Measurements from ENCODE around the gene ANGPT4.
A peak's percentile ranks its signal among the peaks of the same experiment; 100 is the strongest.
"Not testable (repeated sequence)": the region's sequence is repeated elsewhere in the genome, so short reads cannot be mapped to it uniquely, and the experiment has no call there.

ANGPT4 gene

DNA sequence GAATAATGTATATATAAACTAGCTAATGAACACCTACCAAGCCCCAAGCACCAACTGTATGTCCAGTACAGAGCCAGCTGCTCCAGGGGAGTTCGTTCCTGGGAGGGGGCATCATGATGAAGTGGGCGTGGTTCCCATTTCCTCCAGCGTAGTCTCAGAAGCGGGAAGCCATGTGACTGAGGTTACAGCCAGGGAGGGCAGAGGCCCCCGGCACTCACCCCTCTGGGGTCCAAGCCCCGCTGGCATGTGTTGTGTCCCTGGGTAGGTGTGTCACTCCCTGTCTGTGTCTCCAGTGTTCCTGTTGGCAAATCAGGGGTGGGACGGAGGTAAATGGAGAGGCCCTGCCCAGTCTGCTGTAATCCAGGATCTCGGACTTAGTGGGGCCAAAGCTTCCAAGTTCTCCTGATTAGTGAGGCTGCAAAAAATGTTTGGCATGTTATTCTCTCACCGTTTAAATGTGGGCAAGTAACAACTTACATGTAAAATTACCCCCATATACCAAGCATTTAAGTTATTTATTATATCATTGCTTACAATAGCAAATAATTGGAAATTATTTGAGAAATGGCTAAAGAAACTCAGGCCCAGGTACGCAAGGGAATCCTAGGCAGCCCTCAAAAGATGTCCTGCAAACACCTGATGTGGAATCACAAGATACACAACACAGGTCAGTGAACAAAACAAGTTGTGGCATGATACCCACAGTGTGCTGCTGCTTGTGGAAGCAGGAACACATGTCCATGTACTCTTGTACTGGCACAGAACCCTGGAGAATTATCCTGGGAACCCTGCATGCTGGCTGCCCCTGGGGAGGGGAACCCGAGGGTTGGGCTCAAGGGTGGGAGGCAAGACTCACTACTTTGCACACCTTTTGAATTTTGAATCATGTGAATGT, 60.4 kb downstream of the ANGPT4 start:
- no peak for DNase-seq (ENCODE audit: low read depth)
- no peak overlapping the region for H3K4me3 ChIP-seq (ENCODE audit: low read depth, low read length)

DNA sequence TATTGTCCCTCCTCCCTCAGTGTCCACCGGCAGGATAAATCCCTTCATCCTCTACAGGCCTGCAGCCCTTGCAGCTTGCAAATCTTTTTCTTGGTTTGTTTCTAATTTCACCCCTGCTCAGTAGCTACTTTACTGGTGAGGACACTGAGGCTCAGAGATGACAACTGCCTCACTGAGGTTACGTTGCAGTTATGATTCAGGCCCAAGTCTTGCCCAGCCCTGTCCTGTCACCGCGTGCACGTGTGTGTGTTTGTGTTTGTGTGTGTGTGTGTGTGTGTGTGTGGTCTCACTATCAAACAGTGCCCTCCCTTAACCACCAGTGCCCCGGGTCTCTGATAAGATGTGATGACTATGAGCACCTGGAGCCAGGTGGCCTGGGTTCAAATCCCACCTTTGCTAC, 61.5 kb downstream of the ANGPT4 start:
- DNase-seq (ENCODE audit: low read depth) = no peak
- H3K4me3 ChIP-seq (ENCODE audit: low read depth, low read length) = no peak overlapping the region

DNA sequence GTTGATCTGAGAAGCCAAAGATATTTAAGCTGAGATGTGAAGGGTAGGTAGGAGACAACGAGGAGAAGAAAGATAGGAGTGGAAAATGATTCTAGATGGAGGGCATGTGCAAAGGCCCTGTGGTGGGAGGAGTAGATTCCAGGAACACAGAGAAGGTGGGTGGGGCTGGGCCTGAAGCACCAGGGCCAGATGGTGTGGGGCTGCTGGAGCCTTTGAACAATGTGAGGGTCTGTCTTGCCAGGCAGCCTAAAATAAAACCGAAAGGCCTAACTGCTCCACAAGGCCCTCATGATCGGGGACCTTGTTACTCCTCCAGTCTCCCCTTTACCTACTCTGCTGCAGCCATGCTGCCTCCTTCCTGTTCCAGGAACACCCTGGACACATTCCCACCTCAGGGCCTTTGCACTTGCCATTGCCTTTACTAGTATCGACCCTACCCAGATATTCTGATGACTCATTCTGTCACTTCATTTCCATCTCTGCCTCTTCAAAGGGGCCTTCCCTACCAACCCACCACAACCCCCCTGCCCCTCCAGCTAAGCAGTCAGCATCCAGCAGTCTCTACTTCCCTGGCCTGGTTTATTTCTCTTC, 62.6 kb downstream of the ANGPT4 start:
- DNase-seq (ENCODE audit: low read depth) = no peak

DNA sequence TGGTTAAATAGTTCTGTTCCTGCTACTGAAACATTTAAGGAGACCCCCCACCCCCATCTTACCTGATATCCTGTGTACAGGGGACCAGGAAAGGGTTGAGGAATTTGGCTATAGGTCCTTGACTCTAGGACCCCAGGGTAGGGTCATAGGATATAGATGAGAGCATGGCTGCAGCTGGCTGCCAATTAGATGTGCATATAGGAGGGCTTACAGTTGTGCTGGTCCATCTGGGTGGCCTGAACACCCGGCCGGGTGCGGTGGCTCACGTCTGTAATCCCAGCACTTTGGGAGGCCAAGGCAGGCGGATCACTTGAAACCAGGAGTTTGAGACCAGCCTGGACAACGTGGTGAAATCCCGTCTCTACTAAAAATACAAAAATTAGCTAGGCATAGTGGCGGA, 67.4 kb downstream of the ANGPT4 start:
- H3K4me3 ChIP-seq (ENCODE audit: low read depth, low read length); DNase-seq (ENCODE audit: low read depth): not testable (repeated sequence)

More for the DNA sequence above, 62.6 kb downstream of the ANGPT4 start:
- H3K4me3 ChIP-seq (ENCODE audit: low read depth, low read length) = no peak overlapping the region

DNA sequence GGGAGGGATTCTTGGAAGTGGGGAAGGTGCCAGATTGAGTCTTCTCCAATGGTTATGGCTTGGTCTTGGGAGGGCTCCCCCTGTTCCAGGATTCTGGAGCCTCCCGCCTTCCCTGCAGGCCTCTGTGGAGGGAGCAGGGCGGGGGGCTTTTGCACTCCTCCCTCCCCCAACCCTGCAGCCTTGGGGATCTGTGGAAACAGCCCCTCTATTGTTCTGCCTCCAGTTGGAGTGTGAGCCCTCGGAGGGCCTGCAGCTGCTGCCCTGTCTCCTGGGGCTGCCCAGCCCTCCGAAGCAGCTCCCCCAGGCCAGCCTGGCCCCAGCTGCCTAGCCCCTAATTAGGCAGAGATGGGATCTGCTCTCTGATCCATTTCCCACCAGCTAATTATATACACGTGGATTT, 67.9 kb downstream of the ANGPT4 start:
- no peak overlapping the region for H3K4me3 ChIP-seq (ENCODE audit: low read depth, low read length)
- DNase-seq (ENCODE audit: low read depth) = no peak

DNA sequence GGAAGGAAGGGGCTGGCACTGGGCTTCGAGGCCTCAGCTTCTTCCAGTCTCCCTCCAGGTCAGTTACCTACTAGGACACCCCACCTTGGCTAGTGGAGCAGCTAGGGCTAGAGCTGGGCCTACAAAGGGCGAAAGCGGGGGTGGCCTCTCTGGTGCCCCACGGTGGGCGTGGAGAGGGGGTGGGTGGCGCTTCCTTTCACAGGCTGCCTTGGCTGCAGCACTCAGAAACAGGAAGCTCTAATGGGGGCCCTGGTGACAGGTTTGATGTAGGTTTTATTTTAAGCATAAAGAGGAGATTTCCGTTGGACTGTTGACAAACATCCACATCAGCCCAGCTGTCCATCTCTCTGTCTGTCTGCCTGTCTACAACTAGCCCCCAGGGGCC, 69.2 kb downstream of the ANGPT4 start:
- DNase-seq (ENCODE audit: low read depth) = no peak
- no peak overlapping the region for H3K4me3 ChIP-seq (ENCODE audit: low read depth, low read length)

DNA sequence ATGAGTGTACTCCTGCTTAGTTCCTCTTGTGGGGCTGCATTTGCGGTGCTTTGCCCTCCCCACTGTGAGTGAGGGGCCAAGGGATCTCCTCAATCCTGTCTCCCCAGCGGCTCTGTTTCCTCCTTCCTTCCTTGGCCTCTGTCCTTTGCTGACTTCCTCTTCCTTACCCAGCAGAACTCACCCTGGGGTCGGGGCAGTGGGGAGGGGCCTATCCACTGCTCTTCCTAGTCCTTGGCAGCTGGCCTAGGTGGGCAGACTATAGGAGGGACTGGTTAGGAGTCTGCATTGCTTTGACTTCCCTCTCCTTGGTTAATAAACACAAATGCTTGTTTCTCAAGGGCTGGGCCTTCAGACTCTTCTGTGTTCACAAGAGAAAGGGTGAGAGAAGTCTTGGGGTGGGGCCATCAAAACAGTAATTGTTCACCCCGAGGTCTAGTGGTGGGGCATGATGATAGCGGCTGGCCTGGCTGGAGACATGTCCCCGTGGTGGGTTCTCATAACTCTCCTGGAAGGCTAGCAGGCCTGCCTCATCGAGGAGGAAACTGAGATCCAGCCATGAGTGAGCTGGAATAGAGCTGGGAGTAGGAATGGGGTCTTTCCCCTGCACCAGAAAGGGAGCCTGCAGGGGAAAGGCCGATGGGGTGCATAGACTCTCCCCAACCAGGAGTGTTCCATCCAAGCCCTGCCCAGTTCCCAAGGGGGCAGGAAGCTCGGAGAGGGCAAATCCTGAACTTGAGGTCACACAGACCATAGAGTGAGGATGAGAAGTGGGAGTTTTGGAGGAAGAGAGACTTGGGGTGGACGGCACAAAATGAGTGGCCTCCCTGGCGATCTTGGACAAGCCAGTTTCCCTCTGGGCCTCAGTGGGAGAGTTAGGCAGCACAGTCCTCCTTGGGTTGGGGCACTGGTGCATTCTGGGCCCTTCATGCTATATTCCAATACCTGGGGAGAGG, 69.9 kb downstream of the ANGPT4 start:
- no peak overlapping the region for H3K4me3 ChIP-seq (ENCODE audit: low read depth, low read length)
- no peak for DNase-seq (ENCODE audit: low read depth)

DNA sequence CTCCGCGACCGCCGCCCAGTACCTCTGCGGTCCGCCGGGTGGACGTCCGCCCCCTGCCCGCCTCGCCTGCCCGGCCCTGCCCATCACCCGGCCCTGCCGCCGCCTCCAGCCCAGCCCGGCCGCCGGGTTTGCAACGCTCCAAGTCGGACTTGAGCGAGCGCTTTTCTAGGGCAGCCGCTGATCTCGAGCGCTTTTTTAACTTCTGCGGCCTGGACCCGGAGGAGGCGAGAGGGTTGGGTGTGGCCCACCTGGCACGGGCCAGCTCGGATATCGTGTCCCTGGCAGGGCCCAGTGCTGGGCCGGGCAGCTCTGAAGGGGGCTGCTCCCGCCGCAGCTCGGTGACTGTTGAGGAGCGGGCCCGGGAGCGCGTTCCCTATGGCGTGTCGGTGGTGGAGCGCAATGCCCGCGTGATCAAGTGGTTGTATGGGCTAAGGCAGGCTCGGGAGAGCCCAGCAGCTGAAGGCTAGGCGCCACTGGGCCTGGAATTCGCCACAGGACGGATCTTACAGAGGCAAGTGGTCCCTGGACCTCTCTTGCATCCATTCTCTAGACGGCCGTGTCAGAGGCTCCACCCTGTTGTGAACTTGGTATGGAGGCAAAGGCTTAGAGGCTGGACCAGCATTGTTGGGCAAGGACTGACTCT, 70.8 kb downstream of the ANGPT4 start:
- no peak overlapping the region for H3K4me3 ChIP-seq (ENCODE audit: low read depth, low read length)
- DNase-seq (ENCODE audit: low read depth) = no peak

DNA sequence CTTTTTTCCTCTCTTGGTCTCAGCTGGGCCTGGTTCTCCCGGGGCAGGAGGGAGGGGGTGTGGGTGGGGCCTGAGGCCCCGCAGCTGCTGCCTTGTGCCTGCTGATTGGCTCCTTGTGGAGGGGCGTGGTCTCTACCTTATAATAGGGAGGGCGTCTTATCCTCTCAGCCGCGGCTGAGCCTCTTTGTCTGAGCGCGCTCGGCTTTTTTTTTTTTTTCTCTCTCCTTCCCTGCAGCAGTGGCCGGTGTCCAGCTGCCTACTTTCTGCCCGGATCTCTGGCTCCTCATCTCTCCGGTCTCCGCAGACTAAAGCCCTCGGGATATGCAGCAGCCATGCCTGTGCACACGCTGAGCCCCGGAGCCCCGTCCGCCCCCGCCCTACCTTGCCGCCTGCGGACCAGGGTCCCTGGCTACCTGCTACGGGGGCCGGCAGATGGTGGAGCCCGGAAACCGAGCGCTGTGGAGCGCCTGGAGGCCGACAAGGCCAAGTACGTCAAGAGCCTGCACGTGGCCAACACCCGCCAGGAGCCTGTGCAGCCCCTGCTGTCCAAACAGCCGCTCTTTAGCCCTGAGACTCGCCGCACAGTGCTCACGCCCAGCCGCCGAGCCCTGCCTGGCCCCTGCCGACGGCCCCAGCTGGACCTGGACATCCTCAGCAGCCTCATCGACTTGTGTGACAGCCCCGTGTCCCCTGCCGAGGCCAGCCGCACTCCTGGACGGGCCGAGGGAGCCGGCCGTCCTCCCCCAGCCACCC, 71.5 kb downstream of the ANGPT4 start:
- H3K4me3 ChIP-seq (ENCODE audit: low read depth, low read length) = peak overlapping the region; percentile 44
- peak; percentile 78 for DNase-seq (ENCODE audit: low read depth)

DNA sequence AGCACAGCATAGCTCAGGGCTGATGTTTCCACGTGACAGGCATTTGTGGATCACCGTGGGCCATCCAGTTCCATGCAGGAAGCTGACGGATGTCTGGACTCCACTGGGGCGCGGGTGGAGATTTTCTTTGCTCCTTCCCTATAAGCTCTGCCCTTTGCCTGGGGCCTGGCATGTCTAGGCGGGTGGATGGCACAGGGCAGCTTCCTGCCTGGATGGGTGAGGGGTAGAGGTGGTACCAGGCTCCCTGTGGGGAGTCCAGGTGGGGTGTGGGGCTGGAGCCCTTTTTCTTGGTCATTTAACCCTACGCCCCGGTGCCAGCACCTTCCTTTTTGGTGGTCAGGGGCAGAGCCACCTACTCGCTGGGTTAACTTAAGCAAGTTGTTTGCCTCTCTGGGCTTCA, 72.2 kb downstream of the ANGPT4 start:
- no peak for DNase-seq (ENCODE audit: low read depth)
- H3K4me3 ChIP-seq (ENCODE audit: low read depth, low read length) = no peak overlapping the region

DNA sequence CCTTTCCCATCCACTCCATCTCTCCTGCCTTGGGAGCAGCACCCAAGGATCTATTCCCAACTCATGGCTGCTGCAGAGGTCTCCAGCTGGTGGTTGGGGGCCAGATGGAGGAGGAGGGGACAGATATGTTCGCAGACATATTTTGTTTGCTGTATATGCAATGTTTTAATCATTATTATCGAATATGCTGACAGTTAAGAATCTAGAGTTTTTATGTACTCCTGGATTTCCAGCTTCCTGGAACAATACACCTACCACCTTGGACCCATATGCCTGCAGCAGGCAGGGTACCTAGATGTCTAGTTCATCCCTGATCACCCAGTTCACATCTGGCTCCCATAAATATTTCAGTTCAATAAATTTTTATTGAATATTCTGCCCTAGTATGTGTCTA, 73.6 kb downstream of the ANGPT4 start:
- H3K4me3 ChIP-seq (ENCODE audit: low read depth, low read length) = no peak overlapping the region
- DNase-seq (ENCODE audit: low read depth) = no peak

DNA sequence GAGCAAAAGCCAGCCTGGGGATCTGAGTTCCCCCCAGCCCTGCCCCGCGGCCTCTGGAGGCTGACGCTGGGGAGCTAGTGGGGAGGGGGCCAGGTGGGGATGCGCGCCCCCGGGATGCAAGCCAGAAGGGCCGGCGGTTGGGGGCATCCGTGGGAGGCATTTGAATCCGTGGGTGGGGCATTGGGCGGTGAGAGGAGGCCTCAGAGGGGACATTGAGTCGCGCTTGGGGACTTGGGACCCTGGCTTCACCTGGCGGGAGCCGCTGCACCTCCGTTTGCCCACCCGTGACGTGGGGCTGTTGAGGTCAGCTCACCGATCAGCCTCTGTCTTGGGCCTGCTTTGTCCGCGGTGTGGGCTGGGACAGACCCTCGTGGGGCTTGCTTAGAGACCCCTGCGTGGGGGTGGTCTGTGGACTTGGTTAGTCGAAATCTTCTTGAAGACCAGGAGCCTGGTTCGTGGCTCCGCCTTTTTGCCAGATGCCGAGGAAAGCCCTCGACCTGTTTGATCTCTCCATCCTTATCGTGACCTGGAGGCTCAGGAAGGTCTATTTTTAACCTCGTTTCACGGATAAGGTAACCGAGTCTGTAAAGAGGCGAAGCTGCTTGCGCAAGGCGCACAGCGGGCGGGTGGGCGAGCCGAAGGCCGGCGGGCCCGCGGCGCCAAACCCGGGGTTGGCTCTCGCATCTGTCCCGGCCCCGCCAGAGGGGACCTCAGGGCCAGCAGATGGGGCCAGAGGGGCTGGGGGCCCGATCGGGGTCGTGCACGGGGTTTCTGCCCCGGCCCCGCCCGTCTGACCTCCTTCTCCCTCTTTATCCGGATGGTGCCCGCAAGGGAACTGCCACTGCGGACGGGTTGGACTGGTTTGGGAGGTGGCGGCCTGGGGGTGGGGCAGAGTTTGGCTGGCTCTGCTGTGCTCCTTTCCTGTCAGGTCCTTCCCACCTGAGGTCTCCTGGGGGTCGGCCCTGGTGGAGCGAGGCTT, 74.3 kb downstream of the ANGPT4 start:
- peak overlapping the region; percentile 51 for H3K4me3 ChIP-seq (ENCODE audit: low read depth, low read length)
- DNase-seq (ENCODE audit: low read depth) = no peak

DNA sequence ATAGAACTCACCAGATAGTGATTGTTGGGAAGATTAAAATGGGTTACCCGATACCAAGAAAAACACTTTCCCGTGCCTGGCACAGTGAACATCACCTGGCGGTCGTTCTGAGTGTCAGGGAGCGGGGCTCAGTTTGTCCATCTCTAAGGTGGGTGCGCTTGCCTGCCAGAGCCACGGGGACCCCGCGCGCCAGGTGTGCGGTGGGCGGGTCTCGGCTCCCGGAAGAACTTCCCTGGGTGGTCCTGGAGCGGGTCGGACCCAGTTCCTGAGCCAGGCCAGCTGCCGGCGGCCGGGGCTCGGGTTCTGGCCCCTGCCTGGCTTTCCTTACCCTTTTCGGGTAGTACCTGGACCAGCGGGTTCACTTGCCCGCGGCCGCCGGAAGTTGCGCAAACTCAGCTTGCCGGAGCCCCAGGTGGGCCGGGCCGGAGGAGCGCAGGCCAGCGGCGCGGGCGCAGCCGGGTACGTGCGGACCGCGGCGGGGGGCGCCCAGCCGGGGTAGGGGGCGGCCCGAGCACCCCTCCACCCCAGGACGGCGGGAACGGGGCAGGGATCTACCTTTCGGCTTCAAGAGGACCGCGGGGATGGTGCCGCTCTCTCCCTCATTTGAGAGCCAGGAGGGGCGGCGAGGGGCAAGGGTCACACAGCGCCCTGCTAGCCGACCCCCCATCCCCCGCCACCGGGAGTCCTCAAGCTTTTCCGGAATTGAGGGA, 75.1 kb downstream of the ANGPT4 start:
- DNase-seq (ENCODE audit: low read depth) = no peak
- H3K4me3 ChIP-seq (ENCODE audit: low read depth, low read length) = peak overlapping the region; percentile 51

DNA sequence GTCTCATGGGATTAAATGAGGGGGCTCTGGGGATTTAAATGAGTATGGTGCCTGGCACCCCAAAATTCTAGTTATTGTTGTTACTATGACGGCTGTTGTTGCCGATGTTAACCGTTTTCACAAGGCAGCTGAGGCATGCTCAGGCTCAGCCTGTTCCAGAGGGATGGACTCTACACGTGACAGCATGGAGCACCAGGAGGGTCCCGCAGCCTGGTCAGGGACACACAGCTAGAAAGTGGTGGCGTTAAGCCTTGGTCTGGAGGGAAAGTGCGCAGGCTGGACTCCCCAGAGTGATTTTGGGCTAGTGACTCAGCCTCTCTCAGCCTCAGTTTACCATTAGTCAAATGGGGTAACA, 75.7 kb downstream of the ANGPT4 start:
- no peak for DNase-seq (ENCODE audit: low read depth)
- no peak overlapping the region for H3K4me3 ChIP-seq (ENCODE audit: low read depth, low read length)

DNA sequence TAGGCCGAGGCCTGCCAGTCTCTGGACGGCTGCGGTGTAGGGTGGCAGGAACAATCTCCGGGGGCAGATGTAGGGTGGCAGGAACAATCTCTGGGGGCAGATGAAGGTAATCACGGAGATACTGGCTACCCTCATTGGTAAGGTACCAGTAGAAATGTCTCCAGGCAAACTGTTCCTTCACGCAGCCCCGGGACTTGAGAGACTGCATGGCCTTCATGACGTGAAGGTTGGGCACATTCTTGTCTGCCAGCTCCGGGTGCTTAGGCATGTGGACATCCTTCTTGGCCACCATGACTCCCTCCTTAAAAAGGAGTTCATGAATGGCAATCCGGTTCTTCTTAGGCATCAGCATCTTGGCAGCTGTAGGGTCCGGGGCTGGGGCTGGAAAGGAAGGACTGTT, 76.5 kb downstream of the ANGPT4 start:
- H3K4me3 ChIP-seq (ENCODE audit: low read depth, low read length) = no peak overlapping the region
- no peak for DNase-seq (ENCODE audit: low read depth)

DNA sequence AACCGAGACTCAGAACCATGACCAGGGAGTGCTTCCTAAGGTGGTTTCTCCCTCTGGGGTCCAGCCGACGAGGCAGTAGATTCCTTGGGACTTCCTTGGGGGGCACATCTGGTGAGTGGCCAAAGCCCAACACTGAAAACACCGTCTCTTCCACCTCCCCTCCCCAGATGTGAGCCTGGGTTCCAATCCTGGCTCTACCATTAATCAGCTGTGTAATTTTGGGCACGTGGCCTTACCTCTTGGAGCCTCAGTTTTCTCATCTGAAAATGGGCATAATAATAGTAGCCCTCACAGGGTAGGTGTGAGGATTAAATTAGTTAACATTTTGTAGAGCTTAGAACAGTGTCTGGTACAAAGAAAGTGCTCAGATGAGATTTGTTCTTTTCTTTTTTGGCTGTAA, 77.1 kb downstream of the ANGPT4 start:
- H3K4me3 ChIP-seq (ENCODE audit: low read depth, low read length) = no peak overlapping the region
- no peak for DNase-seq (ENCODE audit: low read depth)

DNA sequence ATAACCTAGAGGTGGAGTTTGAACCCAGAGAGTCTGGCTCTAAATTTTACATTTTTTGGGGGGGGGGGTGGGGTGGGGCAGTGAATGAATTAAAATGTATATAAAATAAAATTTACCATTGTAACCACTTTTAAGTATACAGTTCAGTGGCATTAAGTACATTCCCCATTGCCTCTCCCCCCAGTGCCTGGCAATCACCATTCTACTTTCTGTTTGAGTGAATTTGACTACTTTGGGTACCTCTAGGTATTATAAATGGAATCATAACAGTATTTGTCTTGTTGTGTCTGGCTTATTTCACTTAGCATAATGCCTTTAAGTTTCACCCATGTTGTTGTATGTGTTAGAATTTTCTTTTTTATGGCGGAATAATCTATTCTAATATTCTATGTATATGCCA, 79.9 kb downstream of the ANGPT4 start:
- no peak overlapping the region for H3K4me3 ChIP-seq (ENCODE audit: low read depth, low read length)
- no peak for DNase-seq (ENCODE audit: low read depth)

Measured in skeletal muscle cell (primary cell).